ENCODE results near the gene HEATR5B. TPM values are rescaled to one million over a fixed set of nuclear protein-coding genes. Genes with fewer than 3 reads are reported as not detected.

The HEATR5B gene
- total and polyA plus RNA-seq, 2 of the 8 experiments (the other 6 are each of a cell fraction or from before 2014, with no cell fraction given) = 7.0 to 12.6 TPM

DNA sequence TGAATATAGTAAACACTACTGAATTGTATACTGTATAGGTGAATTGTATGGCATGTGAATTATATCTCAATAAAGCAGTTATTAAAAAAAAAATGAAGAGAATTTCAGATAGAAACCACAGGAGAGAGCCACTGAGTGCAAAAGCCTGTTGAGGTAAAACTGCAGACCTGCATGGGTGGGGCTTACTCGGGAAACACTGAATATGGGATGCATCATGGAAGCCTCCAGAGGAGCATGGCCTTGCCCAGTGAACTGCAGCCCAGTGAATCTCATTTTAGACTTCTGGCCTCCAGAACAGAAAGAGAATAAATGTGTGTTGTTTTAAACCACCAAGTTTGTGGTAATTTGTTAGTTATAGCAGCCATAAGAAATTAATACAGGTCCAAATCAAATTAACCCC, 15.9 kb upstream of the HEATR5B start:
- Histone ChIP-seq H3K4me2 (ENCODE audit: insufficient read depth in 1 of 2, low read depth in 2 of 2, low read length in 2 of 2) (no peak overlapping the region), H3K14ac (ENCODE audit: insufficient read length) (no peak overlapping the region), H3K79me1 (ENCODE audit: low read depth, low read length) (no peaks in the 10 kb centered on the region), H2BK15ac (ENCODE audit: low read length) (no peak overlapping the region), H2AFZ (ENCODE audit: low read length) (no peak overlapping the region), H3K9ac (replicated peaks in 1 of 4; ENCODE audit: extremely low read depth in 1 of 4, low read depth in 3 of 4, low read length in 3 of 4) (no peak overlapping the region), H3K9me3 (ENCODE audit: insufficient read depth in 2 of 2, low read depth in 1 of 2, low read length in 1 of 2) (no peaks in the 10 kb centered on the region), H3K4me1 (replicated peaks in 1 of 4; ENCODE audit: control insufficient read depth in 3 of 4, insufficient read depth in 4 of 4, low read length in 3 of 4) (no peaks in the 10 kb centered on the region), H2BK5ac (ENCODE audit: low read depth, low read length) (no peak overlapping the region), H2BK12ac (ENCODE audit: low read depth, low read length) (no peak overlapping the region), H2BK20ac (ENCODE audit: low read length) (no peak overlapping the region), H2AK5ac (ENCODE audit: low read depth, low read length) (no peak overlapping the region), H4K8ac (ENCODE audit: extremely low read depth, insufficient read depth, low read length) (no peak overlapping the region), H3K27me3 (replicated peaks in 1 of 4; ENCODE audit: control insufficient read depth in 3 of 4, extremely low read depth in 1 of 4, insufficient read depth in 3 of 4, low read length in 3 of 4) (no peaks in the 10 kb centered on the region), H3K79me2 (ENCODE audit: control insufficient read depth in 1 of 2, insufficient read depth in 2 of 2, low read length in 2 of 2) (no peaks in the 10 kb centered on the region), H3K36me3 (ENCODE audit: control insufficient read depth in 2 of 4, insufficient read depth in 4 of 4, low read length in 3 of 4) (peaks cover 0 to 10% (median 2%) of the 10 kb centered on the region in 4 experiments; a peak in 5 of 8 replicates), H3K18ac (ENCODE audit: extremely low read depth, low read length) (no peak overlapping the region), H4K20me1 (replicated peaks in 1 of 2; ENCODE audit: control insufficient read depth in 1 of 2, insufficient read depth in 2 of 2, low read length in 2 of 2) (no peaks in the 10 kb centered on the region), H3K56ac (replicated peaks; ENCODE audit: insufficient read length, low read depth, low read length) (no peak overlapping the region), H3K23me2 (ENCODE audit: low read depth, low read length) (no peaks in the 10 kb centered on the region), H4K91ac (replicated peaks; ENCODE audit: insufficient read length, low read length) (no peak overlapping the region), H4K5ac (ENCODE audit: insufficient read length, low read depth, low read length) (no peak overlapping the region), H2BK120ac (replicated peaks; ENCODE audit: low read depth, low read length) (no peak overlapping the region), H3K4me3 (ENCODE audit: extremely low read depth in 1 of 4, insufficient read depth in 2 of 4, low read depth in 3 of 4, low read length in 4 of 4) (no peak overlapping the region), H3K4ac (replicated peaks; ENCODE audit: insufficient read length, low read depth, low read length) (no peak overlapping the region), H3K27ac (ENCODE audit: low read depth, low read length) (no peak overlapping the region), H3K23ac (ENCODE audit: insufficient read length) (no peak overlapping the region)
- ChIA-PET POLR2A (ENCODE audit: partially characterized antibody) (no interaction called here), CTCF (ENCODE audit: partially characterized antibody) (no interaction called here)
- no peak for FAIRE-seq
- TF ChIP-seq EGR1 (IDR thresholded peaks at IDR 0.05; ENCODE audit: borderline replicate concordance, low read depth, low read length) = no peak
- TF ChIP-seq KDM1A (IDR thresholded peaks at IDR 0.05; ENCODE audit: borderline replicate concordance, low read length) = no peak
- DNase-seq (ENCODE audit: low read depth in 1 of 2, low spot score in 2 of 2) = no peak
- WGBS, 2 experiments (ENCODE audit: extremely low coverage in 1 of 2, insufficient coverage in 1 of 2, insufficient read length in 1 of 2, insufficient replicate concordance in 2 of 2, low coverage in 1 of 2, low lambda C conversion rate in 2 of 2, missing lambda C conversion rate in 1 of 2) = 74% methylated on average over 1 of the region's 1 CpG; no CpG with 5 or more reads in 1 of the 2 experiments

Data from H1 (cell line).